GM18508 (cell line): ENCODE measurements around the gene QDPR.
"Not testable (repeated sequence)": the region's sequence is repeated elsewhere in the genome, so short reads cannot be mapped to it uniquely, and the experiment has no call there.

Experiments
- ATAC-seq: cut with Tn5 transposase; IDR thresholded peaks from one replicate; pipeline ENCODE4 v1.9.1; 2021; ENCODE audit warnings: moderate number of reproducible peaks; ENCODE audit not compliant: insufficient read depth, unreplicated experiment

QDPR gene

DNA sequence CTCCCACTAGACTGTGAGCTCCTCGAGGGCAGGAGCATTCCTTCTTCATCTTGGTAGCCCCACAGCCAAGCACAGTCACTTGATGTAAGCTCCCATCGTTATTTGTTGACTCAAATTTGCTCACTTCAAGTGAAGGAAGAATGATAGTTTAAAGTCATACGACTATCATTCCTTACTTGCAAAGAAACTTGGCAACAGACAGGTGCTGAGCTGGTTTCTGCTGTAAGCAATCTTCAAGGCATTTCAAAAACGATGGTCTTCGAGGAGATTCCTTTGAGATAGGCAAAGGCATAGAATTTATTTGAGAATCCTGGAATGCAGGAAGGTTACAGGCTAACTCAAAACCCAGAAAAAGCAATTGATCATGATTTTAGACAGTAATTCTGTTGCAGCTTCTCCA lies 64.8 kb downstream of the QDPR start:
- ATAC-seq, result no peak

DNA sequence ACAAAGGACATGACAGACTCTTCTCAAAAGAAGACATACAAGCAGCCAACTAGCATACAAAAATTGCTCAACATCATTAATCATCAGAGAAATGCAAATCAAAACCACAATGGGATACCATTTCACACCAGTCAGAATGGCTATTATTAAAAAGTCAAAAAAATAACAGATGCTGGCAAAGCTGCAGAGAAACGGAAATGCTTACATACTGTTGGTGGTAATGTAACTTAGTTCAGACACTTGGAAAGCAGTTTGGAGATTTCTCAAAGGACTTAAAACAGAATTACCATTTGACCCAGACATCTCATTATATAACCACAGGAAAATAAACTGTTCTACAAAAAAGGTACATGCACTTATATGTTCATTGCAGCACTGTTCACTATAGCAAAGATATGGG lies 69.4 kb downstream of the QDPR start:
- not testable (repeated sequence) for ATAC-seq

DNA sequence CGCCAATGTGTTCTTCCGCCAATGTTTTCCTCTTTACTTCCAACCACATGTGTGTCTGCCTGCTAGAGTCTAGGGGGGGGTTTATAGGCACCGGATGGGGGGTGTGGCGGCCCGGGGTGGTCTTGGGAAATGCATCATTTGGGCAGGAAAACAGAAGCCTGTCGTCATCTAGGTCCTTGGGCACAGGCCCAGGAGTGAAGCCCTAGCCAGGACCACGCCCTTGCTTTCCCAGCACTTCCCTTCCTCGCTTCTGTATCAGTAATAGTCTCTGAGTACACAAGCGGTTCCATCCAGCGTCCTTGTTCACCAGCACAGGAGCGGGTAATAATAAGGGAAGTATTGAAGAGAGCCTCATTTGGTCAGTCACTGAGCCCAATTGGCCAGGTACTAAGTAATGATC lies 74.5 kb downstream of the QDPR start:
- no peak for ATAC-seq

DNA sequence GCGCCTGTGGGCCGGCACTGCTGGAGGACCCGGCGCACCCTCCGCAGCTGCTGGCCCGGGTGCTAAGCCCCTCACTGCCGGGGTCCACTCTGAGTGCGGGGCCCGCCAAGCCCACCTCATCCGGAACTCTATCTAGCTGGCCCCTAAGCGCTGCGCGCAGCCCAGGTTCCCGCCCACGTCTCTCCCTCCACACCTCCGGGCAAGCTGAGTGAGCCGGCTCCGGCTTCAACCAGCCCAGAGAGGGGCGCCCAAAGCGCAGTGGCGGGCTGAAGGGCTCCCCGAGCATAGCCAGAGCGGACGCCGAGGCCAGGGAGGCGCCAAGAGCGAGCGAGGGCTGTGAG lies 75.2 kb downstream of the QDPR start:
- no peak for ATAC-seq
